ENCODE results near the gene HARS1.
"Not testable (repeated sequence)": the region's sequence is repeated elsewhere in the genome, so short reads cannot be mapped to it uniquely, and the experiment has no call there.

The HARS1 gene

GRCh38 chr5:140674211-140674610 lies 17.0 kb downstream of the HARS1 start:
- DNase-seq: no peak

- DNase-seq: no peak
Measured at GRCh38 chr5:140673187-140673976, 17.8 kb downstream of the HARS1 start, which contains the start of gene DND1. Gene DND1 (minus strand): TSS chr5:140673576. CDS start chr5:140673542, 34 bp downstream.

GRCh38 chr5:140672455-140673186 lies 18.5 kb downstream of the HARS1 start:
- no peak for DNase-seq

- DNase-seq: no peak
Measured at GRCh38 chr5:140671472-140672125, 19.6 kb downstream of the HARS1 start.

- not testable (repeated sequence) for DNase-seq
Measured at GRCh38 chr5:140671035-140671434, 20.1 kb downstream of the HARS1 start.

GRCh38 chr5:140664359-140665119 lies 26.6 kb downstream of the HARS1 start, which contains the start of gene WDR55:
Gene WDR55 (plus strand): TSS chr5:140664904. CDS start chr5:140664913, 9 bp downstream.
- DNase-seq: peak; percentile 83 to 86

GRCh38 chr5:140664030-140664358 lies 27.2 kb downstream of the HARS1 start:
- DNase-seq: no peak

GRCh38 chr5:140660371-140660770 lies 30.8 kb downstream of the HARS1 start:
- DNase-seq: not testable (repeated sequence)

- no peak for DNase-seq
Measured at GRCh38 chr5:140658870-140659269, 32.3 kb downstream of the HARS1 start.

- no peak for DNase-seq
Measured at GRCh38 chr5:140647042-140647419, 44.1 kb downstream of the HARS1 start.

GRCh38 chr5:140642718-140643117 lies 48.5 kb downstream of the HARS1 start:
- DNase-seq: no peak

GRCh38 chr5:140641716-140642115 lies 49.5 kb downstream of the HARS1 start:
- no peak for DNase-seq

- peak; percentile 82 to 92 for DNase-seq
Measured at GRCh38 chr5:140639148-140639981, 51.8 kb downstream of the HARS1 start, which contains the start of gene TMCO6. Gene TMCO6 (plus strand): TSS chr5:140639451. CDS start chr5:140639528, 77 bp downstream.

GRCh38 chr5:140638898-140639147 lies 52.3 kb downstream of the HARS1 start:
- DNase-seq: not testable (repeated sequence)

- no peak for DNase-seq
Measured at GRCh38 chr5:140637371-140638100, 53.6 kb downstream of the HARS1 start.

- DNase-seq: no peak
Measured at GRCh38 chr5:140635291-140636257, 55.6 kb downstream of the HARS1 start.

- no peak for DNase-seq
Measured at GRCh38 chr5:140634103-140634502, 57.1 kb downstream of the HARS1 start.

- no peak for DNase-seq
Measured at GRCh38 chr5:140633501-140633900, 57.7 kb downstream of the HARS1 start.

GRCh38 chr5:140633021-140633471 lies 58.1 kb downstream of the HARS1 start, which contains the start of gene CD14:
Gene CD14 (minus strand): TSS chr5:140633175. CDS start chr5:140633071, 104 bp downstream.
- DNase-seq: no peak

Data from NCI-H187 (cell line).